ENCODE data around the gene SCYGR5.

DNA sequence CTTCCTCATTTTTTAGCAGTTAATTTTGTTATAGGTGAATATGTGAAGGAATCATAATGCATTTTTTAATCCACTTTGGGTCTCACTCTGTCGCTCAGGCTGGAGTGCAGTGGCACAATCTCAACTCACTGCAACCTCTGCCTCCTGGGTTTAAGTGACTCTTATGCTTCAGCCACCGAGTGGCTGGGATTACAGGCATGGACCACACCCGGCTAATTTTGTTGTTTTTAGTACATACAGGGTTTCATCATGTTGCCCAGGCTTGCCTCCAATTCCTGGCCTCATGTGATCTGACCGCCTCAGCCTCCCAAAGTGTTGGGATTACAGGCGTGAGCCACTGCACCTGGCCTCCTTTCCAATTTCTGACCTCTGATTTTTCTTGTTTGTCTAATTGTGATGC lies 17.7 kb downstream of the SCYGR5 start:
- TF ChIP-seq, protein P1, sequence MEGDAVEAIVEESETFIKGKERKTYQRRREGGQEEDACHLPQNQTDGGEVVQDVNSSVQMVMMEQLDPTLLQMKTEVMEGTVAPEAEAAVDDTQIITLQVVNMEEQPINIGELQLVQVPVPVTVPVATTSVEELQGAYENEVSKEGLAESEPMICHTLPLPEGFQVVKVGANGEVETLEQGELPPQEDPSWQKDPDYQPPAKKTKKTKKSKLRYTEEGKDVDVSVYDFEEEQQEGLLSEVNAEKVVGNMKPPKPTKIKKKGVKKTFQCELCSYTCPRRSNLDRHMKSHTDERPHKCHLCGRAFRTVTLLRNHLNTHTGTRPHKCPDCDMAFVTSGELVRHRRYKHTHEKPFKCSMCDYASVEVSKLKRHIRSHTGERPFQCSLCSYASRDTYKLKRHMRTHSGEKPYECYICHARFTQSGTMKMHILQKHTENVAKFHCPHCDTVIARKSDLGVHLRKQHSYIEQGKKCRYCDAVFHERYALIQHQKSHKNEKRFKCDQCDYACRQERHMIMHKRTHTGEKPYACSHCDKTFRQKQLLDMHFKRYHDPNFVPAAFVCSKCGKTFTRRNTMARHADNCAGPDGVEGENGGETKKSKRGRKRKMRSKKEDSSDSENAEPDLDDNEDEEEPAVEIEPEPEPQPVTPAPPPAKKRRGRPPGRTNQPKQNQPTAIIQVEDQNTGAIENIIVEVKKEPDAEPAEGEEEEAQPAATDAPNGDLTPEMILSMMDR (IDR thresholded peaks at IDR 0.05; ENCODE audit: low read depth, low read length, missing input control): no peak
- no peak for TF ChIP-seq HNF4A (conservative IDR thresholded peaks at IDR 0.05)
- TF ChIP-seq, protein P2, sequence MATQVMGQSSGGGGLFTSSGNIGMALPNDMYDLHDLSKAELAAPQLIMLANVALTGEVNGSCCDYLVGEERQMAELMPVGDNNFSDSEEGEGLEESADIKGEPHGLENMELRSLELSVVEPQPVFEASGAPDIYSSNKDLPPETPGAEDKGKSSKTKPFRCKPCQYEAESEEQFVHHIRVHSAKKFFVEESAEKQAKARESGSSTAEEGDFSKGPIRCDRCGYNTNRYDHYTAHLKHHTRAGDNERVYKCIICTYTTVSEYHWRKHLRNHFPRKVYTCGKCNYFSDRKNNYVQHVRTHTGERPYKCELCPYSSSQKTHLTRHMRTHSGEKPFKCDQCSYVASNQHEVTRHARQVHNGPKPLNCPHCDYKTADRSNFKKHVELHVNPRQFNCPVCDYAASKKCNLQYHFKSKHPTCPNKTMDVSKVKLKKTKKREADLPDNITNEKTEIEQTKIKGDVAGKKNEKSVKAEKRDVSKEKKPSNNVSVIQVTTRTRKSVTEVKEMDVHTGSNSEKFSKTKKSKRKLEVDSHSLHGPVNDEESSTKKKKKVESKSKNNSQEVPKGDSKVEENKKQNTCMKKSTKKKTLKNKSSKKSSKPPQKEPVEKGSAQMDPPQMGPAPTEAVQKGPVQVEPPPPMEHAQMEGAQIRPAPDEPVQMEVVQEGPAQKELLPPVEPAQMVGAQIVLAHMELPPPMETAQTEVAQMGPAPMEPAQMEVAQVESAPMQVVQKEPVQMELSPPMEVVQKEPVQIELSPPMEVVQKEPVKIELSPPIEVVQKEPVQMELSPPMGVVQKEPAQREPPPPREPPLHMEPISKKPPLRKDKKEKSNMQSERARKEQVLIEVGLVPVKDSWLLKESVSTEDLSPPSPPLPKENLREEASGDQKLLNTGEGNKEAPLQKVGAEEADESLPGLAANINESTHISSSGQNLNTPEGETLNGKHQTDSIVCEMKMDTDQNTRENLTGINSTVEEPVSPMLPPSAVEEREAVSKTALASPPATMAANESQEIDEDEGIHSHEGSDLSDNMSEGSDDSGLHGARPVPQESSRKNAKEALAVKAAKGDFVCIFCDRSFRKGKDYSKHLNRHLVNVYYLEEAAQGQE (IDR thresholded peaks at IDR 0.05): no peak
- TF ChIP-seq JUND (IDR thresholded peaks at IDR 0.05): no peak
- TF ChIP-seq RXRA (IDR thresholded peaks at IDR 0.05): no peak
- TF ChIP-seq YY1 (IDR thresholded peaks at IDR 0.05): no peak
- no peak for TF ChIP-seq RAD21 (IDR thresholded peaks at IDR 0.05)
- no peak for TF ChIP-seq FOXA1 (IDR thresholded peaks at IDR 0.05)
